Heart right ventricle (tissue), 16 donors: ENCODE measurements around the gene HEXA. TPM values are rescaled to one million over a fixed set of nuclear protein-coding genes. Genes with fewer than 3 reads are reported as not detected.
"Not testable (repeated sequence)": the region's sequence is repeated elsewhere in the genome, so short reads cannot be mapped to it uniquely, and the experiment has no call there.

Source experiments
- ATAC-seq, 8 donors: fragments of 200-7000 bp; cut with Tn5 transposase; one replicate each; pipeline ENCODE4 v1.9.1; 2020; ENCODE audit warnings: mild to moderate bottlenecking in 8 of 8, moderate library complexity in 8 of 8, moderate number of reproducible peaks in 1 of 8
- DNase-seq, 2 donors: peaks; one replicate each; pipeline ENCODE4 v3.0.0-alpha.2; 2020
- H3K27ac ChIP-seq, 10 donors: fragments of 200-600 bp; sonication (generic) in 2 of 10; one replicate each; pipeline versions ENCODE4 v1.5.0 to v1.8.0; 2020 to 2022; ENCODE audit warnings: mild to moderate bottlenecking in 3 of 10
- H3K27me3 ChIP-seq, 7 donors: fragments of 200-600 bp; one replicate each; pipeline ENCODE4 v1.8.0; 2021 to 2022; ENCODE audit warnings: mild to moderate bottlenecking in 2 of 7
- H3K36me3 ChIP-seq, 9 donors: fragments of 200-600 bp; sonication (generic) in 1 of 9; one replicate each; pipeline versions ENCODE4 v1.5.0 to v1.8.0; 2020 to 2022; ENCODE audit warnings: mild to moderate bottlenecking in 2 of 9
- H3K4me1 ChIP-seq, 9 donors: fragments of 200-600 bp; sonication (generic) in 1 of 9; one replicate each; pipeline versions ENCODE4 v1.5.0 to v1.8.0; 2020 to 2022; ENCODE audit warnings: mild to moderate bottlenecking in 4 of 9
- H3K4me3 ChIP-seq, 10 donors: fragments of 200-600 bp; sonication (generic) in 2 of 10; one replicate each; pipeline versions ENCODE4 v1.5.0 to v1.8.0; 2020 to 2022; ENCODE audit warnings: mild to moderate bottlenecking in 7 of 10, moderate library complexity in 2 of 10
- H3K9me3 ChIP-seq, 11 donors: fragments of 200-600 bp in 10 of 11; sonication (generic) in 2 of 11; one replicate each; pipeline versions ENCODE4 v1.5.0 to v1.8.0; 2013 to 2022; ENCODE audit warnings: mild to moderate bottlenecking in 2 of 11, control low read depth in 1 of 11, moderate library complexity in 1 of 11
- WGBS, 2 donors: extraction: QIAGEN DNeasy Blood & Tissue Kit; methylation state at CpG; one replicate each; pipeline ENCODE4 v1.1.7; 2013; ENCODE audit warnings: inconsistent platforms in 1 of 2; 5-methylcytosine and 5-hydroxymethylcytosine counted together
- intact Hi-C, 10 donors: fragments of 100-400 bp; cut with DNase I; formaldehyde crosslinking; loops; one replicate each; pipeline versions ENCODE4 v1.11.1 to v1.14.2; 2022
- polyA plus RNA-seq, 2 donors: library from polyadenylated mRNA; stranded (reverse); fragments of 200-250 nt; gene quantifications; one replicate each; pipeline ENCODE4 v1.2.3, GENCODE V29; 2013
- total RNA-seq, 10 donors: library from RNA; stranded (reverse); fragmentation: NEBNext Ultra II Directional in 3 of 10; extraction: Animal tissue kit (Norgen Biotek cat#: 25700) in 3 of 10; gene quantifications; one replicate each; pipeline versions ENCODE4 v1.2.1 to v1.2.4, GENCODE V29; 2021 to 2023
- TF ChIP-seq, protein P1 (sequence below), 9 donors: fragments of 200-600 bp; sonication (generic) in 2 of 9; IDR thresholded peaks; one replicate each; pipeline versions ENCODE4 v1.5.0 to v1.8.0; 2021 to 2022; ENCODE audit warnings: antibody characterized with exemption in 9 of 9, mild to moderate bottlenecking in 5 of 9, moderate library complexity in 1 of 9
- donor health status: Arrhythmogenic right ventricular cardiomyopathy.
- donor health status: ischemic (EF 13 %, LVEDD 7.1; RV severe dilation, severe dysfunction).
- donor health status: healthy with polysubstance abuse.
- donor health status: DM: no; HTN: yes; CAD: no.
- donor health status: DM: no; HTN: no; CAD: no.
- donor health status: ischemic (EF 25% LVEDD 6.9; RV normal size, moderate dysfunction).
- donor health status: ischemic (EF 25% LVEDD 5.7; RV mildly dilated, moderate dysfunction).
- donor health status: healthy.
- donor health status: DM: yes; HTN: yes; CAD: no.
- donor health status: Ischemic cardiomyopathy.
- donor health status: ischemic (EF 35%, LVEDD 5.7; RV mildly dilated, moderate dysfunction).
- donor health status: nonischemic (EF 11% LVEDD 7.7; RV severe dilation, severe dysfunction).
- donor health status: DM: yes; HTN: yes; CAD: no.
- donor health status: PGD.
- donor health status: ischemic (EF 29% LVEDD 5.4; RV normal size, mild dysfunction).
- donor health status: nonischemic (EF 23%, LVEDD 6.1; RV moderate dilation, normal function).

HEXA gene
- total and polyA plus RNA-seq, 12 donors = 48.8 to 129 (median 77.3) TPM

- TF ChIP-seq, protein P1, sequence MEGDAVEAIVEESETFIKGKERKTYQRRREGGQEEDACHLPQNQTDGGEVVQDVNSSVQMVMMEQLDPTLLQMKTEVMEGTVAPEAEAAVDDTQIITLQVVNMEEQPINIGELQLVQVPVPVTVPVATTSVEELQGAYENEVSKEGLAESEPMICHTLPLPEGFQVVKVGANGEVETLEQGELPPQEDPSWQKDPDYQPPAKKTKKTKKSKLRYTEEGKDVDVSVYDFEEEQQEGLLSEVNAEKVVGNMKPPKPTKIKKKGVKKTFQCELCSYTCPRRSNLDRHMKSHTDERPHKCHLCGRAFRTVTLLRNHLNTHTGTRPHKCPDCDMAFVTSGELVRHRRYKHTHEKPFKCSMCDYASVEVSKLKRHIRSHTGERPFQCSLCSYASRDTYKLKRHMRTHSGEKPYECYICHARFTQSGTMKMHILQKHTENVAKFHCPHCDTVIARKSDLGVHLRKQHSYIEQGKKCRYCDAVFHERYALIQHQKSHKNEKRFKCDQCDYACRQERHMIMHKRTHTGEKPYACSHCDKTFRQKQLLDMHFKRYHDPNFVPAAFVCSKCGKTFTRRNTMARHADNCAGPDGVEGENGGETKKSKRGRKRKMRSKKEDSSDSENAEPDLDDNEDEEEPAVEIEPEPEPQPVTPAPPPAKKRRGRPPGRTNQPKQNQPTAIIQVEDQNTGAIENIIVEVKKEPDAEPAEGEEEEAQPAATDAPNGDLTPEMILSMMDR (IDR thresholded peaks at IDR 0.05) = no peak
- peaks cover 0 to 7% (median 0%) of the 10 kb centered on the region in 7 donors for H3K27me3 ChIP-seq
- H3K4me1 ChIP-seq = peaks cover 0 to 2% (median 0%) of the 10 kb centered on the region in 9 donors
- no peak overlapping the region for H3K27ac ChIP-seq
- 72 to 76% methylated on average over 2 of the region's 2 CpGs for WGBS, 2 donors
- intact Hi-C loops = no loop called here
- no peaks in the 10 kb centered on the region for H3K36me3 ChIP-seq
- H3K4me3 ChIP-seq = no peak overlapping the region
- H3K9me3 ChIP-seq = peaks cover 0 to 16% (median 0%) of the 10 kb centered on the region in 11 donors
- DNase-seq (no peak), ATAC-seq (no peak)
Observed at GRCh38 chr15:72415304-72415703, 39.5 kb upstream of the HEXA start.

DNA sequence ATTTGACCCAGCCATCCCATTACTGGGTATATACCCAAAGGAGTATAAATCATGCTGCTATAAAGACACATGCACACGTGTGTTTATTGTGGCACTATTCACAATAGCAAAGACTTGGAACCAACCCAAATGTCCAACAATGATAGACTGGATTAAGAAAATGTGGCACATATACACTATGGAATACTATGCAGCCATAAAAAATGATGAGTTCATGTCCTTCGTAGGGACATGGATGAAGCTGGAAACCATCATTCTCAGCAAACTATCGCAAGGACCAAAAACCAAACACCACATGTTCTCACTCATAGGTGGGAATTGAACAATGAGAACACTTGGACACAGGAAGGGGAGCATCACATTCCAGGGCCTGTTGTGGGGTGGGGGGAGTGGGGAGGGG, 37.5 kb upstream of the HEXA start:
- intact Hi-C loops, ATAC-seq, H3K36me3 ChIP-seq, H3K4me3 ChIP-seq, H3K27ac ChIP-seq, H3K4me1 ChIP-seq, DNase-seq: not testable (repeated sequence)
- Histone ChIP-seq H3K9me3 (peaks cover 0 to 16% (median 0%) of the 10 kb centered on the region in 11 donors), H3K27me3 (peaks cover 0 to 22% (median 3%) of the 10 kb centered on the region in 7 donors)
- 73 to 87% methylated on average over 3 of the region's 3 CpGs for WGBS, 2 donors

GRCh38 chr15:72411544-72411943, 35.7 kb upstream of the HEXA start:
- Histone ChIP-seq H3K4me3 (no peak overlapping the region), H3K9me3 (peaks cover 0 to 16% (median 0%) of the 10 kb centered on the region in 11 donors), H3K27me3 (peaks cover 0 to 34% (median 12%) of the 10 kb centered on the region in 7 donors), H3K36me3 (no peaks in the 10 kb centered on the region), H3K4me1 (no peaks in the 10 kb centered on the region), H3K27ac (no peak overlapping the region)
- 24 to 35% methylated on average over 1 of the region's 1 CpG for WGBS, 2 donors
- DNase-seq = no peak
- TF ChIP-seq, protein P1 (IDR thresholded peaks at IDR 0.05) = no peak
- intact Hi-C loops = no loop called here
- ATAC-seq = no peak

- Histone ChIP-seq H3K27ac (no peak overlapping the region), H3K9me3 (peaks cover 0 to 16% (median 0%) of the 10 kb centered on the region in 11 donors), H3K4me3 (no peak overlapping the region), H3K36me3 (no peaks in the 10 kb centered on the region), H3K4me1 (no peaks in the 10 kb centered on the region), H3K27me3 (peaks cover 0 to 36% (median 12%) of the 10 kb centered on the region in 7 donors)
- intact Hi-C loops = no loop called here
- TF ChIP-seq, protein P1 (IDR thresholded peaks at IDR 0.05) = no peak
- DNase-seq (no peak), ATAC-seq (no peak)
- WGBS, 2 donors = 82 to 88% methylated on average over 5 of the region's 5 CpGs
Observed at GRCh38 chr15:72411111-72411510, 35.3 kb upstream of the HEXA start.

- 83 to 84% methylated on average over 3 of the region's 3 CpGs for WGBS, 2 donors
- intact Hi-C loops = no loop called here
- Histone ChIP-seq H3K27me3 (peaks cover 0 to 47% (median 18%) of the 10 kb centered on the region in 7 donors), H3K27ac (no peak overlapping the region), H3K4me1 (peaks cover 0 to 5% (median 0%) of the 10 kb centered on the region in 9 donors), H3K9me3 (peaks cover 0 to 12% (median 0%) of the 10 kb centered on the region in 11 donors), H3K4me3 (no peak overlapping the region), H3K36me3 (no peaks in the 10 kb centered on the region)
- DNase-seq = no peak
- TF ChIP-seq, protein P1 (IDR thresholded peaks at IDR 0.05) = no peak
- no peak for ATAC-seq
Observed at GRCh38 chr15:72406936-72407335, 31.1 kb upstream of the HEXA start.
